Fibroblast of the aortic adventitia (primary cell): ENCODE measurements around the gene COPG2. TPM values are rescaled to one million over a fixed set of nuclear protein-coding genes. Genes with fewer than 3 reads are reported as not detected.
"Not testable (repeated sequence)": the region's sequence is repeated elsewhere in the genome, so short reads cannot be mapped to it uniquely, and the experiment has no call there.

Experiments used
- DNase-seq: peaks from one replicate; pipeline ENCODE4 v3.0.0-alpha.2; 2010; ENCODE audit warnings: low read depth
- H3K4me3 ChIP-seq: 2 replicates; pipeline ENCODE4 v1.5.1; 2011; ENCODE audit warnings: low read depth, mild to moderate bottlenecking, control low read depth, low read length, moderate library complexity
- total RNA-seq: library from RNA; depleted of rRNA; stranded (reverse); fragments of >200 nt; gene quantifications from 2 replicates; pipeline ENCODE4 v1.2.3, GENCODE V29; 2012; ENCODE audit warnings: low replicate concordance
- TF ChIP-seq, protein P1 (sequence below): IDR thresholded peaks from 2 replicates; pipeline ENCODE4 v1.5.1; 2011; ENCODE audit warnings: mild to moderate bottlenecking, low read length, control low read depth, inconsistent platforms; ENCODE audit not compliant: insufficient read depth

Gene COPG2
- total RNA-seq, 1 donor, result 43.7 TPM

GRCh38 chr7:130611218-130611617 is 57.3 kb downstream of the COPG2 start:
- TF ChIP-seq, protein P1, sequence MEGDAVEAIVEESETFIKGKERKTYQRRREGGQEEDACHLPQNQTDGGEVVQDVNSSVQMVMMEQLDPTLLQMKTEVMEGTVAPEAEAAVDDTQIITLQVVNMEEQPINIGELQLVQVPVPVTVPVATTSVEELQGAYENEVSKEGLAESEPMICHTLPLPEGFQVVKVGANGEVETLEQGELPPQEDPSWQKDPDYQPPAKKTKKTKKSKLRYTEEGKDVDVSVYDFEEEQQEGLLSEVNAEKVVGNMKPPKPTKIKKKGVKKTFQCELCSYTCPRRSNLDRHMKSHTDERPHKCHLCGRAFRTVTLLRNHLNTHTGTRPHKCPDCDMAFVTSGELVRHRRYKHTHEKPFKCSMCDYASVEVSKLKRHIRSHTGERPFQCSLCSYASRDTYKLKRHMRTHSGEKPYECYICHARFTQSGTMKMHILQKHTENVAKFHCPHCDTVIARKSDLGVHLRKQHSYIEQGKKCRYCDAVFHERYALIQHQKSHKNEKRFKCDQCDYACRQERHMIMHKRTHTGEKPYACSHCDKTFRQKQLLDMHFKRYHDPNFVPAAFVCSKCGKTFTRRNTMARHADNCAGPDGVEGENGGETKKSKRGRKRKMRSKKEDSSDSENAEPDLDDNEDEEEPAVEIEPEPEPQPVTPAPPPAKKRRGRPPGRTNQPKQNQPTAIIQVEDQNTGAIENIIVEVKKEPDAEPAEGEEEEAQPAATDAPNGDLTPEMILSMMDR, result no peak
- no peak overlapping the region for H3K4me3 ChIP-seq
- DNase-seq, result no peak

DNA sequence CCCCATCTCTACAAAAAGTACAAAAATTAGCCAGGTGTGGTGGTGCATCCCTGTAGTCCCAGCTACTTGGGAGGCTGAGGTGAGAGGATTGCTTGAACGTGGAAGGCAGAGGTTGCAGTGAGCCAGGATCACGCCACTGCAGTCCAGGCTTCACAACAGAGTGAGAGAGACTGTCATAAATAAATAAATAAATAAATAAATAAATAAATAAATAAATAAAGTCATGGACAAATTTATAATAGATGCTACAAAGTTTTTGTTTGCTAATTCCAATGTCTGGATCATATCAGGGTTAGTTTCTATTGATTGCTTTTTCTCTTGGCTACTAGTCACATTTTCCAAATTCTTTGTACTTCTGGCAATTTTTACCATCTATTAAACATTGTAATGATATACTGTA is 61.5 kb downstream of the COPG2 start:
- not testable (repeated sequence) for H3K4me3 ChIP-seq, DNase-seq

- TF ChIP-seq, protein P1, result no peak
- DNase-seq, result no peak
Measured at GRCh38 chr7:130606161-130606560, 62.4 kb downstream of the COPG2 start.

DNA sequence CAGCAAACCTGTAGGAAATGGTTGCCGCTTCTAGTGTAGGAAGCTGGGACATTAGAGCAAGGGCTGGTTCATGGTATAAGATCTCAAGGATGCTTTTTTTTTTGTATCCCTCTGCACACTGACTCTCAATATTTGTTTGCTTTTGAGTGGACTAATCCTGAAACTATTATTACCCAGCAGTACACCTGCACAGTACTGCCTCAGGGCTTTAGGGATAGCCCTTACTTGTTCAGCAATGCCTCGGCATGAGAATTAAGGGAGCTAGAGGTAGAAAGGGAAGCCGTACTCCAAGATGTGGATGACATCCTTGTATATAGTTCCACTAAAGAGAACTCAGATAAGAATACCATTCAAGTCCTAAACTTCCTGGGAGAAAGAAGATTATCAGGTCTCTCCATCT is 70.5 kb downstream of the COPG2 start:
- no peak for DNase-seq
- no peak overlapping the region for H3K4me3 ChIP-seq
- TF ChIP-seq, protein P1, result no peak

More at GRCh38 chr7:130606161-130606560, 62.4 kb downstream of the COPG2 start:
- no peak overlapping the region for H3K4me3 ChIP-seq

DNA sequence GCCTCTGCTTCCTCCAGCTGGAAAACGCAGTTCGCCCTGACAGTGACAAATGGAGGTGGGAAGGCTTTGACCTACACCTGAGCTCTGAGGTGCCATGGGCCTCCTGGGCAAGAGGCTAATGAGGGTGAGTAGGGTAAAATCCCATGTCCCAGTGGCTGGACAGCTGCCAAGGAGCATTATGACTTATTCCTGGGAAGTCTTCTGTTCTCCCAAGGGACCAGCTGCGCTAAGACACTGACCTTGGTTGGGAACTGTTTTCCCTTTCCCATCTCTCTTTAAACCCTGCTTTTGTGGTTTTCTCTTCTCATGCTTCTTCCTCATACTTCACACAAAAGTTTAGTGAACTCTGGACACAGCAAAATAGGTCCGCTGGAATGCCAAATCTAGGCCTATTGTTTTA is 72.6 kb downstream of the COPG2 start:
- no peak for DNase-seq
- TF ChIP-seq, protein P1, result no peak
- H3K4me3 ChIP-seq, result no peak overlapping the region

DNA sequence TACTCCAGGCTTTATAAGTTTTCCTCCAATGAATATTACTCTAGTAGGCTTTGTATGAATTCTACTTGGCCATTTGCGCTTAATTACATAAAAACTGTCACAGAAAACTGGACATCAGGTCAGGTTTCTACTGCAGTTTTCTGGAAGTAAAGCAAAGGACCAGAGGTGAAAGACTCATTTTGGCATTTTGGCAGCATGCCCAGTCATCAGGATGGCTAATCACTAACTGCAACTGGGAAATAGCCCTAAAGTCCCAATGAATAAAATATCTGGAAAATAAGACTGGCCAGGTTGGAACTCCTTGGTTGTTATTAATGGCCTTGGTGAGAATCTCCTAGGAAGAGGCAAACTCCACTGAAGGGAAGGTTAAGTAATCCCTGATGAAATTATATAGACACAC is 75.5 kb downstream of the COPG2 start:
- TF ChIP-seq, protein P1, result no peak
- H3K4me3 ChIP-seq, result no peak overlapping the region
- DNase-seq, result no peak

- H3K4me3 ChIP-seq, DNase-seq: not testable (repeated sequence)
Measured at GRCh38 chr7:130591464-130591863, 77.1 kb downstream of the COPG2 start.

- not testable (repeated sequence) for H3K4me3 ChIP-seq, DNase-seq
Measured at GRCh38 chr7:130585932-130586331, 82.6 kb downstream of the COPG2 start.

DNA sequence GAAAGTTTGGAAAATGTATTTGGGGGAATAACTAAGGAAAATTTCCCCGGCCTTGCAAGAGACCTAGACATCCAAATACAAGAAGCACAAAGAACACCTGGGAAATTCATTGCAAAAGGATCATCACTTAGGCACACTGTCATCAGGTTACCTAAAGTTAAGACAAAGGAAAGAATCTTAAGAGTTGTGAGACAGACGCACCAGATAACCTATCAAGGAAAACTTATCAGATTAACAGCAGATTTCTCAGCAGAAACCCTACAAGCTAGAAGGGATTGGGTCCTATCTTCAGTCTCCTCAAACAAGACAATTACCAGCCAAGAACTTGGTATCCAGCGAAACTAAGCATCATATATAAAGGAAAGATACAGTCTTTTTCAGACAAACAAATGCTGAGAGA is 93.4 kb downstream of the COPG2 start:
- DNase-seq, H3K4me3 ChIP-seq: not testable (repeated sequence)

DNA sequence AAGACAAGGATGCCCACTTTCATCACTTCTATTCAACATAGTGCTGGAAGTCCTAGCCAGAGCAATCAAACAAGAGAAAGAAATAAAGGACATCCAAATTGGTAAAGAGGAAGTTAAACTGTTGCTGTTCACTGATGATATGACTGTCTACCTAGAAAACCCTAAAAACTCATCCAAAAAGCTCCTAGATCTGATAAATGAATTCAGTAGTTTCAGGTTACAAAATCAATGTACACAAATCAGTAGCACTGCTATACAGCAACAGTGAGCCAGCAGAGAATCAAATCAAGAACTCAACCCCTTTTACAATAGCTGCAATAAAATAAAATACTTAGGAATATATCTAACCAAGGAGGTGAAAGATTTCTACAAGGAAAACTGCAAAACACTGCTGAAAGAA is 98.4 kb downstream of the COPG2 start:
- H3K4me3 ChIP-seq, DNase-seq: not testable (repeated sequence)
